Stimulated activated naive B cell treated with anti-CD40 and anti-IgM and Interleukin-4, amounts not matched to agents 10 μg/mL and 1 μg/mL and 100 μg/mL, for 72 hours (primary cell): ENCODE measurements around the gene PLEKHO1.
"Not testable (repeated sequence)": the region's sequence is repeated elsewhere in the genome, so short reads cannot be mapped to it uniquely, and the experiment has no call there.

Experiments
- ATAC-seq, 2 donors: fragments of 150-1000 bp; cut with Tn5 transposase; replicated peaks; 2 replicates each; pipeline ENCODE4 v1.10.0; 2021; ENCODE audit warnings: moderate library complexity in 1 of 2
- DNase-seq: peaks from one replicate; pipeline ENCODE4 v3.0.0; 2021
- H3K27ac Mint-ChIP-seq: one replicate; pipeline ENCODE4 v1.8.0; 2022; ENCODE audit warnings: mild to moderate bottlenecking, mixed read lengths
- H3K27me3 Mint-ChIP-seq, 2 donors: one replicate each; pipeline ENCODE4 v1.8.0; 2022; ENCODE audit warnings: mixed read lengths in 2 of 2
- H3K36me3 Mint-ChIP-seq, 2 donors: one replicate each; pipeline ENCODE4 v1.8.0; 2022; ENCODE audit warnings: mixed read lengths in 2 of 2, mild to moderate bottlenecking in 1 of 2
- H3K4me1 Mint-ChIP-seq, 2 donors: one replicate each; pipeline ENCODE4 v1.8.0; 2022; ENCODE audit warnings: mixed read lengths in 2 of 2, mild to moderate bottlenecking in 1 of 2
- H3K4me3 Mint-ChIP-seq, 2 donors: one replicate each; pipeline ENCODE4 v1.8.0; 2022; ENCODE audit warnings: mild to moderate bottlenecking in 2 of 2, mixed read lengths in 2 of 2, moderate library complexity in 1 of 2
- H3K9me3 Mint-ChIP-seq, 2 donors: one replicate each; pipeline ENCODE4 v1.8.0; 2022; ENCODE audit warnings: mixed read lengths in 2 of 2, mild to moderate bottlenecking in 1 of 2

The PLEKHO1 gene

GRCh38 chr1:150135400-150135799, 14.3 kb upstream of the PLEKHO1 start:
- not testable (repeated sequence) for ATAC-seq

DNA sequence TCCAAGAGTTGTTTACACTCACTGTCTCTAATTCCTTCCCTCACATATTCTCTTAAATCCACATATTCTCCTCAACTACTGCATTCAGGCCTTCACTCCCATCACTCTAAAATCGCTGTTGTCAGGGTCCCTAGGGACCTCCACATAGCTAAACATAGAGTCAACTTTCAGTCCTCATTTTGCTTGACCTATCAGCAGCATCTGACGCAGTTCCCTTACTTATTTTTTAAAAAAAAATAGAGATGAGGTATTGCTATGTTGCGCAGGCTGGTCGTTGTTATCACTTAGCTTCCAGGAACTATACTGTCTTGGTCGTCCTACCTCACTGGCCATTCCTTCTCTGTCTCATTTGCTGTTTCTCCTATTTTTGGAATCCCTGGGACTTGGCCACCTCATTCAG, 11.7 kb upstream of the PLEKHO1 start:
- Mint-ChIP-seq H3K27me3 (no peaks in the 10 kb centered on the region), H3K4me1 (peaks cover 10 to 11% of the 10 kb centered on the region in 2 donors), H3K4me3 (no peak overlapping the region), H3K36me3 (peaks cover 6 to 16% of the 10 kb centered on the region in 2 donors), H3K9me3 (no peaks in the 10 kb centered on the region), H3K27ac (no peak overlapping the region)
- ATAC-seq (no peak), DNase-seq (no peak)

More at GRCh38 chr1:150135400-150135799, 14.3 kb upstream of the PLEKHO1 start:
- peaks cover 6 to 16% of the 10 kb centered on the region in 2 donors for H3K36me3 Mint-ChIP-seq
- not testable (repeated sequence) for DNase-seq, H3K27ac Mint-ChIP-seq, H3K9me3 Mint-ChIP-seq, H3K4me1 Mint-ChIP-seq, H3K4me3 Mint-ChIP-seq, H3K27me3 Mint-ChIP-seq

DNA sequence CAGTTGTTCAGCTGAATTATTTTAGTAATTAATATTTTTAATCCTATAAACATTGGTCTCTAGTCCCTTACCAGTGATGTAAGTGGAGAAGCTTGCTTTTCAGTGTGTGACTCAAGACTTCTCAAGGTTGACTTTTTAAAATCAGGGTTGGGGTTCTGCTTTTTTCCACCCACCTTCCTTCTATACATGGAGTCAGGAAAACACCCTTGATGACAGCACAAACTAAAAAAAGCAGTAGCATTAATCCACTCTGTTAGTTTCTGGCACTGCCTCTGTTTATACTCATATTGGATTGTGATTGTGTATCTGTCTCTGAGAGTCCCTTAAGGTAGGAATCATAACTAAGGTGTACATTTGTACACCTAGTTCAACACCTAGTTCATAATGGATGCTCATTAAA, 8.3 kb upstream of the PLEKHO1 start:
- peak overlapping the region; percentile 78 for H3K27ac Mint-ChIP-seq
- no peaks in the 10 kb centered on the region for H3K9me3 Mint-ChIP-seq
- H3K4me1 Mint-ChIP-seq: peaks cover 14 to 21% of the 10 kb centered on the region in 2 donors
- peak overlapping the region in 1 of 2 donors; percentile 59 for H3K4me3 Mint-ChIP-seq
- DNase-seq (no peak), ATAC-seq (peak; percentile 86 to 95)
- H3K36me3 Mint-ChIP-seq: peaks cover 2 to 16% of the 10 kb centered on the region in 2 donors
- no peaks in the 10 kb centered on the region for H3K27me3 Mint-ChIP-seq

GRCh38 chr1:150142083-150142482, 7.6 kb upstream of the PLEKHO1 start:
- ATAC-seq: no peak
- Mint-ChIP-seq H3K9me3 (no peaks in the 10 kb centered on the region), H3K36me3 (peaks cover 2 to 18% of the 10 kb centered on the region in 2 donors), H3K4me3 (no peak overlapping the region), H3K27ac (no peak overlapping the region), H3K27me3 (no peaks in the 10 kb centered on the region), H3K4me1 (peaks cover 18 to 25% of the 10 kb centered on the region in 2 donors)
- DNase-seq: no peak

GRCh38 chr1:150144606-150145005, 5.1 kb upstream of the PLEKHO1 start:
- no peak for ATAC-seq
- Mint-ChIP-seq H3K9me3 (no peaks in the 10 kb centered on the region), H3K4me3 (no peak overlapping the region), H3K36me3 (peaks cover 0 to 13% of the 10 kb centered on the region in 2 donors), H3K27ac (peak overlapping the region; percentile 67), H3K4me1 (peaks cover 26 to 46% of the 10 kb centered on the region in 2 donors), H3K27me3 (no peaks in the 10 kb centered on the region)
- DNase-seq: no peak

DNA sequence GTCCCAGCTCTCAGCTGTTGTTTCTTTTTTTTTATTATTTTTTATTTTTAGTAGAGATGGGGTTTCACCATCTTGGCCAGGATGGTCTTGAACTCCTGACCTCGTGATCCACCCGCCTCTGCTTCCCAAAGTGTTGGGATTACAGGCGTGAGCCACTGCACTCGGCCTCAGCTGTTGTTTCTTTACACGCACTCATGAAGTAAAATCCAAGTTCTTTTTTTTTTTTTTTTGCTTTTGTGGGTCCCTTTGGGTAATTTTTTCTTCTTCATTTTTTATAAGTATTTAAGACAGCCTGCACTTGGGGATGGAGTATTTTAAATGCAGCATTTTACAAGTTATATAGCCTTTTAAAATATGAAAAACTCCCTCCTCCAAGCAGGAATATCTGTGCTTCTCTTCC, 3.7 kb upstream of the PLEKHO1 start:
- H3K9me3 Mint-ChIP-seq, ATAC-seq, DNase-seq, H3K4me3 Mint-ChIP-seq, H3K27ac Mint-ChIP-seq, H3K36me3 Mint-ChIP-seq, H3K27me3 Mint-ChIP-seq: not testable (repeated sequence)
- H3K4me1 Mint-ChIP-seq: peaks cover 22 to 42% of the 10 kb centered on the region in 2 donors

GRCh38 chr1:150146849-150147542, 2.7 kb upstream of the PLEKHO1 start:
- Mint-ChIP-seq H3K4me1 (peaks cover 27 to 48% of the 10 kb centered on the region in 2 donors), H3K27me3 (no peaks in the 10 kb centered on the region)

GRCh38 chr1:150148837-150149270, 862 bp upstream of the PLEKHO1 start:
- DNase-seq (no peak), ATAC-seq (peak in 1 of 2 donors; percentile 20)
- Mint-ChIP-seq H3K27ac (peak overlapping the region; percentile 90), H3K4me1 (peaks cover 38 to 59% of the 10 kb centered on the region in 2 donors), H3K9me3 (no peaks in the 10 kb centered on the region), H3K4me3 (peak overlapping the region; percentile 89 to 91), H3K36me3 (peaks cover 11 to 23% of the 10 kb centered on the region in 2 donors), H3K27me3 (no peaks in the 10 kb centered on the region)

More at GRCh38 chr1:150146849-150147542, 2.7 kb upstream of the PLEKHO1 start:
- no peaks in the 10 kb centered on the region for H3K9me3 Mint-ChIP-seq
- DNase-seq: no peak
- H3K4me3 Mint-ChIP-seq: no peak overlapping the region
- no peak for ATAC-seq
- H3K27ac Mint-ChIP-seq: no peak overlapping the region
- H3K36me3 Mint-ChIP-seq: peaks cover 8 to 17% of the 10 kb centered on the region in 2 donors

- ATAC-seq: peak; percentile 7 to 8
- no peak for DNase-seq
- Mint-ChIP-seq H3K27ac (peak overlapping the region; percentile 96), H3K4me3 (peak overlapping the region; percentile 95), H3K9me3 (no peaks in the 10 kb centered on the region), H3K27me3 (no peaks in the 10 kb centered on the region), H3K36me3 (peaks cover 24 to 39% of the 10 kb centered on the region in 2 donors), H3K4me1 (peaks cover 48 to 64% of the 10 kb centered on the region in 2 donors)
Observed at GRCh38 chr1:150150133-150151021, 661 bp downstream of the PLEKHO1 start.

- peak overlapping the region; percentile 95 for H3K4me3 Mint-ChIP-seq
- H3K36me3 Mint-ChIP-seq: peaks cover 34 to 49% of the 10 kb centered on the region in 2 donors
- peaks cover 55 to 75% of the 10 kb centered on the region in 2 donors for H3K4me1 Mint-ChIP-seq
- DNase-seq (peak; percentile 55), ATAC-seq (peak; percentile 61 to 67)
- H3K9me3 Mint-ChIP-seq: no peaks in the 10 kb centered on the region
- H3K27ac Mint-ChIP-seq: peak overlapping the region; percentile 96
- H3K27me3 Mint-ChIP-seq: no peaks in the 10 kb centered on the region
Observed at GRCh38 chr1:150151291-150152181, 1.8 kb downstream of the PLEKHO1 start.

DNA sequence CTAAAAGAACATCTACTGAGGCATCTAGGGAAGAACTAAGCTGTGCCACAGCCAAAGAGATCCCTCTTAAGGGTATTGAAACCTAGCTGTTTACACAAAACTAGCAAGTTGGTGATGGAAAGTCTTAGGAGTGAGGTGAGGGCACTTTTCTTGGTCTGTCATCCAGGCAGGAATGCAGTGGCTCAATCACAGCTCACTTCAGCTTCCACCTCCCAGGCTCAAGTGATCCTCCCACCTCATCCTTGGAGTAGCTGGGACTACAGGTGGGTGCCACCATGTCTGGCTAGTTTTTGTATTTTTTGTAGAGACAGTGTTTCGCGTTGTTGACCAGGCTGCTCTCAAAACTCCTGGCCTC, 2.4 kb downstream of the PLEKHO1 start:
- peak overlapping the region; percentile 96 for H3K27ac Mint-ChIP-seq
- ATAC-seq: peak in 1 of 2 donors; percentile 9
- no peak for DNase-seq
- H3K36me3 Mint-ChIP-seq: peaks cover 34 to 51% of the 10 kb centered on the region in 2 donors
- no peaks in the 10 kb centered on the region for H3K9me3 Mint-ChIP-seq
- no peaks in the 10 kb centered on the region for H3K27me3 Mint-ChIP-seq
- H3K4me3 Mint-ChIP-seq: peak overlapping the region; percentile 95
- peaks cover 53 to 77% of the 10 kb centered on the region in 2 donors for H3K4me1 Mint-ChIP-seq

GRCh38 chr1:150152772-150153456, 3.2 kb downstream of the PLEKHO1 start:
- Mint-ChIP-seq H3K36me3 (peaks cover 36 to 58% of the 10 kb centered on the region in 2 donors), H3K4me3 (no peak overlapping the region), H3K27me3 (no peaks in the 10 kb centered on the region), H3K9me3 (no peaks in the 10 kb centered on the region), H3K27ac (peak overlapping the region; percentile 60), H3K4me1 (peaks cover 51 to 80% of the 10 kb centered on the region in 2 donors)
- DNase-seq (no peak), ATAC-seq (no peak)

DNA sequence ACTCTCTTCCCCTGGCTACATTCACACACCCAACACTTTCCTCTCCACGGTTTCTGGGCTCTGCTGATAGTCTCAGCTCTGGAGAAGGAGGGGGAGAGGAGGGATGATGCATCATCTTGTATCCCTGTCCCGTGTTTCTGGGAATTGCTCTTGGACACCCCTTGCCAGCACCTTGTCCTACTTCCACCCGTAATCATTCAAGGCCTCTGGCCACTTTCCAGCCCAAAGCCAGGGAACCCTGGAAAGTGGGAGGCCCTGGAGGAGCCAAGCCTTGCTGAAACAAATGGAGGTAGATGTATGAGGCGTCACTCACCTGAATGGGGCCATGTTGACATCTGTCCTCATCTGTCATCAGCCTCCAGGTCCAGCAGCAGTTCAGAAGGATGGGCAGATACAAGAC, 4.4 kb downstream of the PLEKHO1 start:
- Mint-ChIP-seq H3K9me3 (no peaks in the 10 kb centered on the region), H3K36me3 (peaks cover 40 to 68% of the 10 kb centered on the region in 2 donors), H3K27me3 (no peaks in the 10 kb centered on the region), H3K27ac (peak overlapping the region; percentile 73), H3K4me1 (peaks cover 55 to 80% of the 10 kb centered on the region in 2 donors), H3K4me3 (peak overlapping the region in 1 of 2 donors; percentile 22)
- ATAC-seq: no peak
- no peak for DNase-seq
